ENCODE measurements around the gene GALNT15. TPM values are rescaled to one million over a fixed set of nuclear protein-coding genes. Genes with fewer than 3 reads are reported as not detected.

GALNT15 gene
- total RNA-seq, 2 donors from 2014 or later = 11.1 to 15.4 TPM

DNA sequence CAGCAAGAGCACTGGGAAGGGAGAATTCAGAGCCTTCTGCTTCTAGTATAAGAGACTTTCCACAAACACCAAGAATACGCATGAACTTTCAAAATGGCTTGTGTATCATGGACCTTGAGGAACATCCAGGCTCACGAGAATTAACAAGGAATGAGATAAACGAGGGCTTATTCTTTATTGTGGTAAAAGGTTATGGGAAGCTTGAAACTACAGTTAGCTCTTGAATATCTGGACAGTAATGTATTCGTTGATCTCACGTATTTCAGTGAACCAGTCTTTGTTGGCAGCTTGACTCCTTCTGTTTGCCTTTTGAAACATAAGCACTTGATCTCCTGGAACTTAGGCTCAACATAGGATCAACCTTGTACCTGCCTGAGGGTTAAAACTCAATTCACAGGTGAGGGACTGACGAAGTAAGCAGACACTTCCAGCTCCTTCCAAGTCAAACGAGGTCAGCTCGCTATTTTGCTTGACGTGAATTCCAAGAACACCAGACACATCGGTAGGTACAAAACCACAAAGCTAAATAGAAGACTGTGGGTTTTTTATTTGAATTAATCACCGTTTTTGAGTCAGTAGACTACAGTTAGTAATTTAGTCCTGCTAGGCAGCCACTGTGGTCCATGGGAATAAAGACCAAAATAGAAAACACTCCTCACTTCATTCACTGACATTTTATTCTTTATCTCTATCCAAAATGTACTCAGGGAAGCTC is 30.8 kb downstream of the GALNT15 start:
- DNase-seq (no peak), ATAC-seq (no peak)
- intact Hi-C loops (cut with DNase I, micrococcal nuclease) = no loop called here

DNA sequence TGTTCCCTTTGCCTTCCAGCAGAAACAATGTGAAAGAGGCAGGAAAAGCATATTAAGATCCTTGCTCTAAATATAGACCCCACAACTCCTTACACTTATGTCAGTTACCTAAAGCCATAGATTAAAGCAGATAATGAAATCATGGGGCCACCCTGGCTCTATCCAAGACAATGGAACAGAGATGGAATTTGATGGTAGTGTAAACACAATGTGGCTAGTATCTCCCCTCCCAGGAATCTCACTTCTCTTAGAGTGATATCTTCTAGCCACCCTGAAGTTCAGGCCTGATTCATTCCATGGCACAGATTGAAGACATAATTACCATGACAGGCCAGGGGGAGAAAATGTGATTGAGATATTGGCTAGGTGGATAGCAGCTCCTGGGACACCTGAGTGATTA is 32.6 kb downstream of the GALNT15 start:
- ATAC-seq (no peak), DNase-seq (no peak)
- intact Hi-C loops (cut with DNase I, micrococcal nuclease) = no loop called here

DNA sequence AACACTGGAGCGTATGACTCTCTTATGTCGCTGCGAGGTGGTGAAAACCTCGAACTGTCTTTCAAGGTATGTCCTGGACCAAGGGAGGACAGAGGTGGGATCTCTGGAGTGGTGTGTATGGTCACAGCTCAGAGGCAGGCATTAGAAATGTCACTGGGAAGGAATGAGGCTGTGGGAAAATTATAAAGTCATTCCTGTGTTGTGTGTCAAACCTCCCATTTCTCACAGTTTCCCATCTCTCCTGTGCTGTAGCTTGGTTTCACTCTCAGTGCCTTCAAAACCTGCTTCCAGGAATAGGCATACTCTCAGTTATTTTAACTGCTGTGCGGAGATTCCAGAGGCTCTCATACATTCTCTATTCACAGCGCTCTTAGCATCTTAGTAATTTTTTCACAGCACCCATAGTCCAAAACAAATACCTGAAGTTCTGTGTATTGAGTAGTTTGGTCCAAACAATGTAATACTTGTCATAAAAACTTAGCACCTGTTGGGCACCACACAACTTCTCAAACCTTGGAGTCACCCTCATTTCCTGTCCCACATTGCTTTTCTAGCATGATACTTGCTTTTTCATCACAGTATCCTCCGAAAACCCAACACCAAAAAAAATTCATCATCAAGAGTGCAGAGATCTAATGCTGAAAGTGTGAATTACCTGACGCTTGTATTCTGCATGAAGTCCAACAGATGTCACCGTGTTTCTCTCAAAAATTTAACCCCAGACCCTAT is 36.9 kb downstream of the GALNT15 start:
- ATAC-seq (no peak), DNase-seq (no peak)
- intact Hi-C loops (cut with DNase I, micrococcal nuclease) = no loop called here

DNA sequence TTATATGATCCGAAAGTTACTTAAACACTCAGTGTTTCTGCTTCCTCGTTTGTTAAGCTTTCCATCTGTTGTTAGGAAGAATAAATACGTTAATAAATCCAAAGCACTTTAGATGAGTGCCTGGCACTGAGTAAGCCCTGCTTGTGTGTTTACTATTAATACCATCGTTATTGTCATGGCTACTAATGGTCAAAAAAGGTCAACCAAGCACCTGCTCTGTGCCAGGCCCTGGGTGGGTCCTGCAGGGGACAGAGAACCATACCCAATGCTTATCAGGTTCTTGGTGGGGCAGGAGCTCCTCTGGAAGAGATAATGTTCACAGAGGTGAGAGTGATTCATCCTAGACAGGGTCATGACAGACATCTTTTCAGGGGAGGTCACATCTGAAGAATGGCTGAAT is 39.9 kb downstream of the GALNT15 start:
- intact Hi-C loops (cut with DNase I, micrococcal nuclease) = no loop called here
- DNase-seq (no peak), ATAC-seq (no peak)

DNA sequence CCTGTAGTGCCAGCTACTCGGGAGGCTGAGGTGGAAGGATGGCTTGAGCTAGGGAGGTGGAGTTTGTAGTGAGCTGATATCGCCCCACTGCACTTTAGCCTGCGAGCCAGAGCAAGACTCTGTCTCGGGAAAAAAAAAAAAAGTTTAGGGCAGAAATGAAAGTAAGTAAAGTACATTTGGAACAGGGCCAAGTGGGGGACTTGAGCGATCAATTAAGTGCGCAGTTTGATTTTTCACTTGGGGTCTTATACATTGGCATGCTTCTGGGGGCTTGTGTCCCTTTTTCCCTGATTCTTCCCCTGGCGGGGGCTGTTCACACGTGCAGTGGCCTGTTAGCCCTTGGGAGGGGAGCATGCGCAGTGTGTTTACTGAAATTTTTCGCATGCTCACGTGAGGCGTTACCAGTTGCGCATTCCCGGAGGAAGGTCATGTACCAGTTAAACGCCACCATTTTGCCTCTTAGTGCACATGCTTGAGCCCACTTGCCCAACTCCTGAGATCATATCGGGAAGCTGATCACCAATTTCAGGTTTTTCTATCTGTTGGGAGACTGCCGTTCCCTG is 42.0 kb downstream of the GALNT15 start:
- intact Hi-C loops (cut with DNase I, micrococcal nuclease) = no loop called here

DNA sequence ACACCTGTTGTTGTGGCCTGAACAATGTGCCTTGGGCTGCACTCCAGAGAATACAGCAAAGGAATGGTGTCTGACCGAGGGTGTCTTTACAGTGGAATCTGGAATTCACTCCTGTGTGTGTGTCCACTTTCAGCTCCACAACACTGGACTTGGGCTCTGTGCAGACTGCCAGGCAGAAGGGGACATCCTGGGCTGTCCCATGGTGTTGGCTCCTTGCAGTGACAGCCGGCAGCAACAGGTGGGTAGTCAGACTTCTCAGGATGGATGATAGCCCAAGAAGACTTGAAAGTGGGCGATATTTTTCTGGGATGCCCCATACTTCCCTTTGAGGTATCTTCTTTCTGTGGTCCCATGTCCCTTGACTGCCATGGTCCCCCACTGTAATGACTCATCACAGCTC is 45.3 kb downstream of the GALNT15 start:
- no peak for ATAC-seq
- intact Hi-C loops (cut with DNase I, micrococcal nuclease) = no loop called here
- DNase-seq = no peak

More for the DNA sequence above, 42.0 kb downstream of the GALNT15 start:
- ATAC-seq = no peak
- no peak for DNase-seq

DNA sequence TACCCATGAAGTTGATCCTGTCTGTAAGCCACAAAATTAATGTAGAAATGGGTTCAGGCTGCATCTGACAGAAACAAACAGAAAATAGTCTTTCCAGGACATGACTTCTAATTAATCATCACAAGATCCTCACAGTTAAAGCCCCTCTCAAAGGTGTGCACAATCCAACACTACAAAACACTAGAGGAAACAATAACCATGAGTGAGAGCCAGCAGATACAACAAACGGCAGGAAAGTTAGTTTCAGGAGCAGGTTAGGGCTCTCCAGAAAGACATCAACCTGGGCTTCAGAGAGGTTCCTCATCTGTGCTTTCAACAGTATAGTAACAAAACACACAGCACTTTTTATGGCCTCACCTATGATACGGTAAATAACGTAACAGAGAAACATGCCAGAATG is 47.5 kb downstream of the GALNT15 start:
- ATAC-seq = no peak
- intact Hi-C loops (cut with DNase I, micrococcal nuclease) = no loop called here

DNA sequence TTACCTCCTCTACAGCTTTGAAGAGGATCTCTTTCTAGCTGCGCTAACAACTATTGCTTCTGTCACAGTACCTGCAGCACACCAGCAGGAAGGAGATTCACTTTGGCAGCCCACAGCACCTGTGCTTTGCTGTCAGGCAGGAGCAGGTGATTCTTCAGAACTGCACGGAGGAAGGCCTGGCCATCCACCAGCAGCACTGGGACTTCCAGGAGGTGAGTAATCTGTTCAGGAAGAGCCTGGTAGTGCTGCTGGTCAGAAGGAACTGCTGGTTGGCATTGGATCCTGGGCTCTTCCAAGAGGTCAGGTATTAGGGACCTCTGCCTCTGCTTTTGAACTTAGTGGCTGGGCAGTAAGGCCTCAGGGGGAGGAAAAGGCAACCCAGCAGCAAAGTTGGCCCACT is 48.1 kb downstream of the GALNT15 start:
- intact Hi-C loops (cut with DNase I, micrococcal nuclease) = no loop called here
- no peak for DNase-seq
- ATAC-seq = no peak

More for the DNA sequence above, 47.5 kb downstream of the GALNT15 start:
- no peak for DNase-seq

DNA sequence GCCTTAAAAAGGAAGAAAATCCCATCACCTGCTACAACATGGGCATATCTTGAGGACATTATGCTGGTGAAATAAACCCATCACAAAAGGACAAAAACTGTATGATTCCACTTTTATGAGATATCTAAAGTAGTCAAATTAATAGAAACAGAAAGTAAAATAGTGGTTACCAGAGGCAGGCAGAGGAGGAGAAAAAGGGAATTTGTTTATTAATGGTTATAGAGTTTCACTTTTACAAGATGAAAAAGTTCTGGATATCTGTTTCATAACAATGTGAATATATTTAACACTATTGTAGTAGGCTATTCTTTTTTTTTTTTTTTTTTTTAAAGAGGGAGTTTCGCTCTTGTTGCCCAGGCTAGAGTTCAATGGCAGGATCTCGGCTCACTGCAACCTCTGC is 49.8 kb downstream of the GALNT15 start:
- ATAC-seq (no peak), DNase-seq (no peak)
- intact Hi-C loops (cut with DNase I, micrococcal nuclease) = no loop called here

DNA sequence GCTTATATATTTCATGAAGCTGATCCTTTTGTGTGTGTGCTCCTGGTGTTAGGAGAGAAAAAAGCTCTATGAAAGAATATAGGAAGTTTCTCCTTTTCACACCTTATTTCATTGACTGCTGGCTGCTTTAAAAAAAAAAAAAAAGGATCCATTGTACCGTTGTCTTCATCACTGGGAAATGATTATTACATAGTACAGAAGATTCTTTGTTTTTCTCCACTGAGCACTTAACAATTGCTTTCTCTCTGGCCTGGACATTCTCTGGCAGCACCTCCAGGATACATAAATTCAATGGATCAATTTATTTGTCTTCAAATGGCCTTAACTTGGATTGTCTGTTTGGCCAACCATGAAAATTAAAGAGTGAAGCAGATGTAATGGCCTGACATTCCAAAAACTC is 53.1 kb downstream of the GALNT15 start:
- DNase-seq (no peak), ATAC-seq (no peak)
- intact Hi-C loops (cut with DNase I, micrococcal nuclease) = no loop called here

DNA sequence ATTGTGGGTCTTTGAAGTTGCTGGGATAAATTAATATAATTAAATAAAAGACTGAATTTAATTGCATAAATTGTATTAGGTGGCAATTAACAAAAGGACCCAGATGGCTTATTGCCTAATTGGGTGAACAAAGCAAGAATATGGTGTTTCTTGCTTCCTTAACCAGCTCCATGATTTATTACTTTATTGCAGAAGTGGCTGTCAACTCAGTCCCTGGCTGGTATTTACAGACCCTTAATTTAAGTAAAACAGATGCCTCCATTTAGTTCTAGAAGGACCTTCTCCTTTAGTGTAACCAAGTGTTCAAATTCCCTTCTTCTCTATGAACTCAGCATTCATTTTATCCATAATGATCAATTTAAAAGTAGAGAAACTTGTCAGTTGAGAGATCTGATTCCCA is 55.2 kb downstream of the GALNT15 start:
- intact Hi-C loops (cut with DNase I, micrococcal nuclease) = no loop called here
- DNase-seq = no peak
- no peak for ATAC-seq

DNA sequence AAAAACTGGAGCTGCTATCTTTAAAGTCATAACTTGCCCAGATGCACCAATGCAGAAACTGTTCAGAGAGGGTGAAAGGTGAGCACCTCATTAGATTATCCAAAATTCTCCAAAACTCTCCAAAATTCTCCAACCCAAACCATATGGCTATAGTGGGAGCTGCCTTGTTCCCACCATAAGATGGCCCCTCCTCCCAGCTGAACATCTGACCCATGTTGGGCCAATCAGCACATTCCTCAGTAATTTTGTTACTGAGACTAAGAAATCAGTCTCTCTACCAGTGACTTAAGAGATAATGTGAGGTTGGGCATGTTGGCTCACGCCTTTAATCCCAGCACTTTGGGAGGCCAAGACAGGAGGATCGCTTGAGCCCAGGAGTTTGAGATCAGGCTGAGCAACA is 57.5 kb downstream of the GALNT15 start:
- ATAC-seq (no peak), DNase-seq (no peak)
- intact Hi-C loops (cut with DNase I, micrococcal nuclease) = no loop called here

DNA sequence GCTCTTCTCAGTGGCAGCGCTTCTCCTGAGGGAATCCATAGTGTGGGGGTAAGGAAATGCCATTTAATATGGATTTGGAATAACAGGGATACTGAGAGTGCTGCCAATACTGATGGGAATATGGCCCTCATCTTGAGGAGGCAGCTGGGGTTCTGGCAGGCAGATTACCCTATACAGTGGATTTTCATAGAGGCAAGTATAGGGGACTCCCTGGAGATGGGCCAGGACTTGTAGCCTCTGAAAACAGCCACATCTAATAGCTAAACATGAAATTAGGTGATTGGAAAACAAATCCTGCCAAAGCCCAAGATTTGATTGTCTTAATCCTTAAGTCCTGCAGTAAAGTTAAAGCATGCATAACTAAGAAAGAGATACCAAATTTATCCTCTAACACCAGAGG is 59.3 kb downstream of the GALNT15 start:
- intact Hi-C loops (cut with DNase I, micrococcal nuclease) = no loop called here
- DNase-seq (no peak), ATAC-seq (no peak)

DNA sequence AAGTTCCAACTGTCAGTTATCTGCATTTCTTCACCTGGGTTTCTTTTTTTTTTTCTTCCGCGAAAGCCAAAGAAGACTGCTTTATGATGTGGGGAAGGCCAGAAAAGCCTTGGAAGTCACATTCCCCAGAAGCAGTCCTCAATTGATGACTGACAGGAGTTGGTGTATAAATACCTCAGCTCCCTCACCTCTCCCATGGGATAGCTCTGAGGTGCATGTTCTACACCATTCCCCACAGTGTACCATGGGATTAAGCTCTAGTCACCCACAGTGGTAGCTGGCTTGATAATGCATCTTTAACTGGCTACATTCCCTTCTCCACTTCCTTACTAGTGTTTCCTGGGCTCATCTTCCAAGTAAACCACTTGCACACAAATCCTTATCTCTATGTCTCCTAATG is 59.8 kb downstream of the GALNT15 start:
- intact Hi-C loops (cut with DNase I, micrococcal nuclease) = no loop called here
- ATAC-seq (no peak), DNase-seq (no peak)

DNA sequence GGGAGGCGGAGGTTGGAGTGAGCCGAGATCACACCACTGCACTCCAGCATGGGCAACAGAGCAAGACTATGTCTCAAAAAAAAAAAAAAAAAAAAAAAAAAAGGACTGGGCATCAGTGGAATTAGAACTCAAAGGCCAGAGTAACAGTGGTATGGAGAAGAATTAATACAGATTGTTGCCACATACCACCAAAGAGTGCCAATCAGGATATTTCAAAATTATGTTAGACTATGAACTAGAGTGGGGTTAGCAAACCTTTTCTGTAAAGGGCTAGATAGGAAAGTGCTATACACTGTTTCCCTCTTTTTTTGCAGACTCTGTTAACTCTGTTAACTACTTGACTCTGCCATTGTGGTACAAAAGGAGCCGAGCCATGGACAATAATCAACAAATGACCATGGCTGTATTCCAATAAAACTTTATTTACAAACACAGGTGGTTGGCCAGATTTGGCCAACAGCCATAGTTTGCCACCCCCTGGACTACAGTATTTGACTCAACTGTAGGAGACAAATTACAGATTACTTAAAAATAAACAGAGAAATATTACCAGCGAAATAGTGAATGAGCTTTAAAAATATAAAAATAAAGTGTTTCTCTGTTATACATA is 61.7 kb downstream of the GALNT15 start:
- no peak for DNase-seq
- no peak for ATAC-seq
- intact Hi-C loops (cut with DNase I, micrococcal nuclease) = no loop called here

DNA sequence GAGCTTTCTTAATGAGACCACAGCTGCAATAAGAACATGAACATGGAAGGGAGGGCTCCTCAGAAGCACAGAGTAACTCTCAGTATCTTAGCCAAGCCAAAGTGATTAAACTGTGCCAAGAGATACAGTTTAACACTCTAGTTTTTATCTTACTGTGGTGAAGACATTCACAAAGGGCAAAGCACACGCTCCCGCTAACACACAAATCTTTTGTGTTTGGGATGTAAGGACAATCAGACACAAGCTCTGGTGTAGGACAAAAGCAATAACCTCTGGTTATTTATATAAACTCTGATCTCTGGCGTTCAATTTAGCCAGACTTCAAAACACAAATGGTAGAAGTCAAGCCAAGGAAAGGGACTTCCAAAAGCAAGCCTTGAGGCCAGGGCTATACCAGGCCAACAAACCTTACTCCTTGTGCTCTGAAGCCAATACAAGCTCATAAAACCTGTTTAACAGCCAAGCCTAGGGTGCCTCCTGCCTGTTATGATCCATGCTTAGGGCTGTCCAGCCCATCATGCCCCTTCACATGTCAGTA is 62.4 kb downstream of the GALNT15 start:
- intact Hi-C loops (cut with DNase I, micrococcal nuclease) = no loop called here
- DNase-seq (no peak), ATAC-seq (no peak)

DNA sequence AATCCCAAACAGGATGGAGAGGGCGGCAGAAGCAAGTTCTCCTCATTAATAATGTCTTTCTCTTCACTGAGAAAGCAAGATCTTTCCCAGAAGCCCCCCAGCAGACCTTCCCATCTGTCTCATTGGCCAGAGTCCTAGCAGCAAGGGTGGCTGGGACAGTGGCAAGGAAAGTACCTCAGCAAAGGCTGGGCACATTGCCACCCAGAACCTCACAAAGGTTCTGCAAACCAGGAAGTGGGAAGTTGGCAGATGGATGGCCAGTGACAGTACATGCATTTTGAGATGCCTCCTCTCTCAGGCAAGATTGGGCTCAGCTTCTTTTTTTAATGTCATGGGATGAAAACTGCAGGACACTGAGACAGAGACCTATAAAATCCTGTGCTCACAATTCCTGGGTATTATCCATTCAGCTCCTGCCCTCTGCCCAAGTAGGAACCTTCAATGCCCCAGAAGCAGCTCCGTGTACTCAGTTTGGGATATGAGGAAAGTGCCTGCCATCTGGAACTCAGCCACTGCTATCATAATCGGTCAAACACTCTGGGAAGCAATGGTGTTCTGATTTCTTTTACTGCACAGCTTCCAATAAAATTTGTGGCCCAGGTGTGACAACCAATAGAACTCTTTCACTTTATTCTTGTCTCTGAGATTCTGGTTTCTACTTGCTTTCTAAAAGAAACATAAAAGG is 64.7 kb downstream of the GALNT15 start:
- ATAC-seq (no peak), DNase-seq (no peak)
- intact Hi-C loops (cut with DNase I, micrococcal nuclease) = no loop called here

DNA sequence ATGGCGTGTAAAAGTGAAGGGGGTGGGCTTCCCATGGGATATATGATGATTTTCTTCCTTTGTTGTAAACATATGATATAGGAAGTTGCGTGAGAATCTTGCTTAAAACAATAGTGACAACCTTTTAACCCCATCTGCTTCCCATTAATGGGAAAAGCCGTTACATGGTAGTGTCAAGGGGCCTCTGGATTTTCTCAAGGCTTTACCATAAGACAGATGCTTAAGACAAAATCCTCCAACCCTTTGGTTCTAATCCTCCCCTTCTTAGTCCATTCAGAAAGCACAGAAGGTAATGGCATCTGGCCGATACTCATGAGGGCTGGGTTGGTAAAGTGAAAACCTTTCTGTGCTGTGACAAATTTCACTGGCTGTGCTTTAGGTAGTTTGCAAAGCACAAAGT is 65.3 kb downstream of the GALNT15 start:
- no peak for DNase-seq
- no peak for ATAC-seq
- intact Hi-C loops (cut with DNase I, micrococcal nuclease) = loop anchor here (5.0 to 10.0 kb wide), 2 partner anchors 192 to 425 kb away; no protein-coding TSS in a partner anchor
